Measurements from ENCODE around the gene PPARA.

DNA sequence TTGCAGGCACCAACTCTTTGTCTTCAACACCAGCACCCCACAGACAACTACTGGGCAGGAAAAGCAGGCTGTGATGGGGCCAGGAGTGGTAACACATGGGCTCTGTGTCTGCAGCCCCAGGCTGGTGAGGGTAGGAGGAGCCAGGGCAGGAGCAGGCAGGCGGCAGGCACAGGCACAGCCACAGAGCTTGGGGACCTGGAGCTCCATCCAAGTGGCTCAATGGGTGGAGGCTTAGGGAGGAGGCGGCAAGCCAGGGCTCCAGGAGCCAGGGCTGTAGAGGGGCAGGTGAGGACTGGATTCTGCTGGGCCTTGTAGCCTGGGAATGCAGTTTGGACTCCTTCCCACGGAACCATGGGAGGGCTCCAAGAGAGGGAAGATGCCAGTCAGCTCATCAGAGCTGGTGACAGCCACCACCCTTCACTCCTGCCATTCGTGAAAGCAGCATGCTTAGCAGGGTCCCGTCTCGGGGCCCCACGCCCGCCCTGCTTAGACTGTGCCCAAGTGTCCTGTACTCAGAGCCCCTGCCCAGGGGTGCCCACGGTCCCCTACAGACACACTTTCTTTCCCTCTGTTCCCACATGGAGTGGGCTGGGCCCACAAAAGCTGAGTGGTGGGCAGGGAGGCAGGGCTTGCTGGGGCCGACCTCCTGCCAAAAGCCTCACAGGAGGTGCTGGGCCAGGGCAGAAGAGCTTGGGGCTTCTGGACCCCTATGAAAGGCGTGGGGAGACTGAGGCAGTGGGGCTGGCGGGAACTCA is 129.9 kb downstream of the PPARA start:
- TF ChIP-seq CTCF (IDR thresholded peaks at IDR 0.05) (no peak), EZH2 (IDR thresholded peaks at IDR 0.05; ENCODE audit: borderline replicate concordance, insufficient read depth, low read depth, low read length, poor library complexity, severe bottlenecking) (no peak)

Data from B cell (primary cell).